ENCODE results near the gene PAH. TPM values are rescaled to one million over a fixed set of nuclear protein-coding genes. Genes with fewer than 3 reads are reported as not detected.

Gene PAH
- polyA plus RNA-seq, 1 of the 3 experiments (the other 2 are of a cell fraction) = not detected

- Histone ChIP-seq H2AFZ (ENCODE audit: low read depth) (no peak overlapping the region), H3K27me3 (ENCODE audit: insufficient read depth) (no peaks in the 10 kb centered on the region; the same call in 1 of the 2 replicates), H3K27ac (ENCODE audit: low read depth in 2 of 2, low read length in 1 of 2) (no peak overlapping the region), H3K79me2 (ENCODE audit: insufficient read depth) (no peaks in the 10 kb centered on the region), H3K9ac (no peak overlapping the region), H3K9me3 (no peaks in the 10 kb centered on the region), H3F3A (replicated peaks; ENCODE audit: insufficient read depth) (no peaks in the 10 kb centered on the region), H3K36me3 (replicated peaks in 1 of 2; ENCODE audit: control insufficient read depth in 1 of 2, insufficient read depth in 2 of 2, low read length in 1 of 2) (no peaks in the 10 kb centered on the region), H3K4me1 (ENCODE audit: control insufficient read depth in 1 of 2, insufficient read depth in 2 of 2, low read depth in 1 of 2, low read length in 1 of 2) (peaks cover 0 to 4% of the 10 kb centered on the region in 2 experiments; a peak in 1 of 4 replicates), H3K4me2 (no peak overlapping the region), H3K4me3 (ENCODE audit: low read depth in 2 of 2, low read length in 1 of 2) (no peak overlapping the region), H4K20me1 (ENCODE audit: insufficient read depth) (no peaks in the 10 kb centered on the region), H3K9me2 (no peaks in the 10 kb centered on the region)
- no peak for DNase-seq
- TF ChIP-seq NRF1 (IDR thresholded peaks at IDR 0.05; ENCODE audit: low read depth, low read length) (no peak), REST (IDR thresholded peaks at IDR 0.05; ENCODE audit: low read depth, low read length) (no peak), YY1 (IDR thresholded peaks at IDR 0.05; ENCODE audit: low read depth) (no peak), JUND (IDR thresholded peaks at IDR 0.05) (no peak), POLR2AphosphoS5 (IDR thresholded peaks at IDR 0.05; ENCODE audit: low read depth, low read length) (no peak), FOXJ3 (CRISPR knock-in tag; IDR thresholded peaks at IDR 0.05) (no peak), FOXM1 (IDR thresholded peaks at IDR 0.05; ENCODE audit: low read depth) (no peak), RFX5 (IDR thresholded peaks at IDR 0.05; ENCODE audit: low read length) (no peak)
- ChIA-PET POLR2A (no interaction called here), CTCF (interaction anchor here (1.7 kb wide), 1 partner anchor 15 kb away, joined by 4 read pairs; no protein-coding TSS in a partner anchor)
- 29% methylated on average over 4 of the region's 4 CpGs for WGBS (ENCODE audit: low lambda C conversion rate)
Measured at GRCh38 chr12:102963796-102964195, 46.8 kb upstream of the PAH start.

GRCh38 chr12:102962986-102963385 lies 45.9 kb upstream of the PAH start:
- Histone ChIP-seq H4K20me1 (ENCODE audit: insufficient read depth) (no peaks in the 10 kb centered on the region), H3K27me3 (ENCODE audit: insufficient read depth) (no peaks in the 10 kb centered on the region; the same call in 1 of the 2 replicates), H3F3A (replicated peaks; ENCODE audit: insufficient read depth) (no peaks in the 10 kb centered on the region), H3K9ac (no peak overlapping the region), H3K27ac (ENCODE audit: low read depth in 2 of 2, low read length in 1 of 2) (no peak overlapping the region), H3K4me1 (ENCODE audit: control insufficient read depth in 1 of 2, insufficient read depth in 2 of 2, low read depth in 1 of 2, low read length in 1 of 2) (peaks cover 0 to 4% of the 10 kb centered on the region in 2 experiments; a peak in 1 of 4 replicates), H2AFZ (ENCODE audit: low read depth) (no peak overlapping the region), H3K36me3 (replicated peaks in 1 of 2; ENCODE audit: control insufficient read depth in 1 of 2, insufficient read depth in 2 of 2, low read length in 1 of 2) (no peaks in the 10 kb centered on the region), H3K4me3 (ENCODE audit: low read depth in 2 of 2, low read length in 1 of 2) (no peak overlapping the region), H3K79me2 (ENCODE audit: insufficient read depth) (no peaks in the 10 kb centered on the region), H3K9me2 (no peaks in the 10 kb centered on the region), H3K9me3 (no peaks in the 10 kb centered on the region), H3K4me2 (no peak overlapping the region)
- CTCF ChIA-PET = interaction anchor here (2.0 kb wide), 1 partner anchor 14 kb away, joined by 9 read pairs; no protein-coding TSS in a partner anchor
- no peak for DNase-seq
- POLR2A ChIA-PET = no interaction called here
- WGBS (ENCODE audit: low lambda C conversion rate) = 9% methylated on average over 3 of the region's 3 CpGs
- TF ChIP-seq CHD2 (IDR thresholded peaks at IDR 0.05; ENCODE audit: low read length, partially characterized antibody) (no peak), USF2 (IDR thresholded peaks at IDR 0.05; ENCODE audit: borderline replicate concordance, low read depth, low read length) (no peak), GABPA (IDR thresholded peaks at IDR 0.05; ENCODE audit: low read depth) (no peak), REST (IDR thresholded peaks at IDR 0.05; ENCODE audit: low read depth, low read length) (no peak)

Measured in SK-N-SH (cell line).